ENCODE measurements around the gene NCAPH2. TPM values are rescaled to one million over a fixed set of nuclear protein-coding genes. Genes with fewer than 3 reads are reported as not detected.

NCAPH2 gene
- total RNA-seq, 4 donors from 2014 or later, result 34.0 to 85.8 (median 41.2) TPM

DNA sequence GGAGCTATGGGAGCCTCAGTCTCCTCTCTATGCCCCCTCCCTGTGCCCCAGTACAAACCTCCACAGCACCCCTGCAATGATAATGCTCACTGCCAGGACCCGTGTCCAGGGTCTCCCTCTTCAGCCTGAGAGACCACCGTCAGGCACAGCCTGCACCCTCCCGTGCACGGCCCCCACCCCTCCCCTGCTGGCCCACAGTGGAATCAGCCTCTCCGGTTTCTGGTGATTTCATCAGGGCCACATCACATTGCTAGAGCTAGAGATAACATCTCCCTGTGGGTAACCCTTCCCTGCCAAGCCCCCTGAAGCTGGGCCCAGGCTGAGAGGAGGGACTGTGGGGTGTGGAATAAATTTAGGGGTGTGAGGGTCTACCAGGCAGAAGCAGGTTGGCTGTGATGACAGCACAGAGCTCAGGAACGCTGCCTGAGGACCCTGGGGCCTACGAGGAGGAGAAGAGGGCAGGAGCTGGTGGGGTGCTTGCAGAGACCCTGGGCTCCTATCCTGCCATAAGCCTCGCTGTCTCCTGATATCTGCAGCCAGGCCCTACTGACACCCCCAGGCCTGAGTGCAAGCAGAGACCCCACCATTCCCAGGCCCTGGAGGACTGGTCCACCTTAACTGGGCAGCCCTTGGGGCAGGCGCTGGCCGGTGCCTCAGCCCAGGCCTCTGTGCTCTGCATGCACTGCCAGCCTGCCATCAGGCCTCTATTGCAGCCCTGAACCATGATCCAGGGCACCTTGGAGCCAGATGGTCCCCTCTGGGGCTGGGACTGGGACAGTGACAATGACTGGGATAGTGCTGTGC lies 37.7 kb downstream of the NCAPH2 start, which contains the start of gene KLHDC7B:
Gene KLHDC7B (plus strand): TSS at position 378 of the 804 bp plus-strand sequence. CDS start 345 bp downstream, at position 723.
- TF ChIP-seq POLR2A (IDR thresholded peaks at IDR 0.05) (no peak), CTCF (IDR thresholded peaks at IDR 0.05) (no peak)
- Histone ChIP-seq H3K4me1 (peaks cover 10 to 42% (median 18%) of the 10 kb centered on the region in 4 donors), H3K36me3 (no peaks in the 10 kb centered on the region), H3K27me3 (peaks cover 0 to 15% of the 10 kb centered on the region in 2 donors), H3K9me3 (no peaks in the 10 kb centered on the region), H3K27ac (peak within 1 kb of the TSS; percentile 46 to 74 (median 56)), H3K4me3 (no peak within 1 kb of the TSS)
- DNase-seq, result no peak

- Histone ChIP-seq H3K9me3 (no peaks in the 10 kb centered on the region), H3K27me3 (peaks cover 0 to 15% of the 10 kb centered on the region in 2 donors), H3K27ac (peak overlapping the region in 1 of 4 donors; percentile 25), H3K4me3 (no peak overlapping the region), H3K36me3 (no peaks in the 10 kb centered on the region), H3K4me1 (peaks cover 6 to 42% (median 18%) of the 10 kb centered on the region in 4 donors)
- DNase-seq, result no peak
- TF ChIP-seq CTCF (IDR thresholded peaks at IDR 0.05), result no peak
- TF ChIP-seq POLR2A (IDR thresholded peaks at IDR 0.05), result no peak
Observed at GRCh38 chr22:50546326-50547262, 38.6 kb downstream of the NCAPH2 start.

- no peak overlapping the region for H3K4me3 ChIP-seq
- no peaks in the 10 kb centered on the region for H3K9me3 ChIP-seq
- H3K27me3 ChIP-seq, result peaks cover 0 to 15% of the 10 kb centered on the region in 2 donors
- peak in 1 of 3 donors; percentile 37 for DNase-seq
- TF ChIP-seq CTCF (IDR thresholded peaks at IDR 0.05) (no peak), POLR2A (IDR thresholded peaks at IDR 0.05) (no peak)
- H3K36me3 ChIP-seq, result no peaks in the 10 kb centered on the region
- H3K4me1 ChIP-seq, result peaks cover 4 to 39% (median 18%) of the 10 kb centered on the region in 4 donors
- peak overlapping the region in 1 of 4 donors; percentile 84 for H3K27ac ChIP-seq
Observed at GRCh38 chr22:50547263-50547985, 39.4 kb downstream of the NCAPH2 start.

- no peaks in the 10 kb centered on the region for H3K36me3 ChIP-seq
- H3K27ac ChIP-seq, result peak overlapping the region; percentile 41 to 84 (median 58)
- DNase-seq, result peak in 2 of 3 donors; percentile 77 to 80
- H3K9me3 ChIP-seq, result no peaks in the 10 kb centered on the region
- peaks cover 4 to 39% (median 18%) of the 10 kb centered on the region in 4 donors for H3K4me1 ChIP-seq
- H3K4me3 ChIP-seq, result peak overlapping the region; percentile 41 to 65 (median 48)
- peaks cover 0 to 15% of the 10 kb centered on the region in 2 donors for H3K27me3 ChIP-seq
- TF ChIP-seq CTCF (IDR thresholded peaks at IDR 0.05), result peak in 2 of 6 experiments; percentile 10 to 24
- peak in 1 of 2 donors; percentile 11 for TF ChIP-seq POLR2A (IDR thresholded peaks at IDR 0.05)
Observed at GRCh38 chr22:50548040-50548920, 40.3 kb downstream of the NCAPH2 start.
